ENCODE data around the gene CBLN2.
A peak's percentile ranks its signal among the peaks of the same experiment; 100 is the strongest.

The CBLN2 gene

DNA sequence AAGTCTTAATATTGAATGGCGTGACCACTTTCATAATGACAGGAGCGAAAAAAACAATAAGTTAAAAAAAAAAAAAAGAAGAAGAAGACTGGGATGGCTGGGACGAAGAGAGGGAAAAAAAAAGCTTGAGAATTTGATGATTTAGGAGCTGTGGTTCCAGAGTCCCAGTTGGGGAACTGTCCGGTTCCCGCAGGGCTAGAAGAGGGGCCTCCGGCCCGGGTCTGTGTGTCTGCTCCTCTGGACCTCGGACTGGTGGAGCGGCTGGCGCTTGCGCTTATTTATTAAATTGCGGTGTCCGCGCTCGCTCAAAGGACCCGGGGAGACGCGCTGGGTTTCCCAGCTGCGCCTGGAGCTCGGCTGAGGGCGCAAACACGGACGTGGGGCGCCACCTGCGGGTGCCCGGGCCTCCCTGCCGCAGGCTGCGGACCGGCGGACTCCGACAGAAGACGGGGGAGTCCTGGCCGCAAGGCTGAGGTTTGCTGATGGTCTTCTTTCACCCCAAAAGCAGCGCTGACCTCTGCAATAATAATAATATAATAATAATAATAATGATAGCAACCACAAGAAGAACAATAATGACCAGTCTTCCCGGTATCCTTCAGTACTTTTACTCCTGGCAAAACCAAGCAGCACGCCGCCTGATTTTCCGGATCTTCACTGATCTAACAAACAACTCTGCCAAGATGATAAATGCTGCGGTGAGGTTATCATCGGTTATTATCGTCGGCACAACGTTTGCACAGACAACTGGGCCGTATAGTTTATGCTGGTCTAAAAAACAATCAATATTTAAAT is at the start of gene CBLN2:
CBLN2 (minus strand) TSS at position 251 of the 795 bp plus-strand sequence. CDS start 2,182 bp downstream, outside the sequence.
- peak; percentile 70 for DNase-seq (ENCODE audit: low read depth)

DNA sequence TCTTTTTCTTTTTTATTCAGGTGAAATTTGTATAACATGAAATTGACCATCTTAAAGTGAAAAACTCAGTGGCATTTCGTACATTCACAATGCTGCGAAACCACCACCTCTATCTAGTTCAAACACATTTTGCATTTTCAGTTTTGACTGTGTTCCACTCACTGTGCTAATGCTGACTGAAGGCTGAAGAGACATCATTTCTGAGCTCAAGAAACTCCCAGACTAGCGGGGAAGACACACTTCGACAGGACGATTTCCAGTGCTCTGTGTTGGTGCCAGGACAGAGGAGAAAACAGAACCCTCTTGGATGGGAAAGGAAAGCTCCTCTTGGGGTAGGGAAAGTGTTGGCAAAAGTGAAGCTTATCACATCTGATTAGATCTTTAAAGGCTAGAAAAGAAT is 44.2 kb upstream of the CBLN2 start:
- no peak for DNase-seq (ENCODE audit: low read depth)

DNA sequence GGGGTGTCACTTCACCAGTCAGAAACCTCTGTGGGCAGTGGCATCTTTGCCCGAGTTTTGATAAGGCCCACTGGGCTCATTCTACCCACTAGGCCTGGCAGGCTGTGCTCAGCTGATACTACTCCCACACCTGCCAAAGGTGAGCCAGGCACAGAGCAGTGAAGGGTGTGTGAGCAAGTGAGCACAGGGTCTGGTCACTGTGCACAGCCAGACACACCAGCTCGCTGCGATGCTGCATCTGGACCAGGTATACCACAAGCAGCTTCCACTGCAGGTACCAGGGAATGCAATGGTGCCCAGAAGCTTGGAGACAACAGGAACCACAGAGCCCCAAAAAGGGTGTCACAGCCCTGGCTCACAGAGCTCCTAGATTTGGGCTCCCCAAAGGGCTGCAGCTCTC is 40.6 kb upstream of the CBLN2 start:
- DNase-seq (ENCODE audit: low read depth), result no peak

DNA sequence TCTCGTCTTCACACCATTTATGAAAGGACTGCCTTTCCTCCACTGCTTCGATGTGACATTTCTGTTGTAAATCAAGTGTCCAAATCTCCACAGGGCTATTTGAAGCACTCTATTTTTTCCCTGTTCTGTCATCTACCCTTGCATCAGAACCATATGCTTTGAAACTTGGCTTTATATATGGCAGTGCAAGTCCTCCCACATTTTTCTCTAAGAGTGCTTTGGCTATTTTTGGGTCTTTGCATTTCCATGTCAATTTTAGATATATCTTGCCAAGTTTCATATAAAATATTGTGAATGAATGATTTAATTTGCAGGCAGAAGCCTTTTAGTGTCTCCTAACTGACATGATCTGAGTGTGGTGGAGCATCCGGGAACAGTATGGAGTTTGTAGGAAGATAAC is 37.8 kb upstream of the CBLN2 start:
- DNase-seq (ENCODE audit: low read depth), result no peak

DNA sequence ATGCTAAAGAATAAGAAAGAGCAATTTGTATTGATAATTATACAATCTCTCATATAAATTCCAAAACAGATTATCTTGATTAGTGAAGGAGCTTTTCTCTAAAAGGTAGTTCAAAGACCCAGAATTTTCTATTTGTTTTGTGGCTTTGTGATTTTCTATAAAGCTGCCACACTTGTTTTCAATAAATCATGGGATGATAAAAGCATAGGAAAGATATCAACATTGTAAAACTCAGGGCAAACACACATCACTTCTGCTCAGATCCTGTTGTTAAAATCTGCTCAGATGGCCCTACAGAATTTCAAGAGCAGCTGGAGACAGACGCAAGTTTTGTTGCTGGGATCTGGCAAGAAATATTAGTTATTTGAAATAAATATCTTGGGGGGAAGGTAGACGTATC is 28.8 kb upstream of the CBLN2 start:
- DNase-seq (ENCODE audit: low read depth), result no peak

DNA sequence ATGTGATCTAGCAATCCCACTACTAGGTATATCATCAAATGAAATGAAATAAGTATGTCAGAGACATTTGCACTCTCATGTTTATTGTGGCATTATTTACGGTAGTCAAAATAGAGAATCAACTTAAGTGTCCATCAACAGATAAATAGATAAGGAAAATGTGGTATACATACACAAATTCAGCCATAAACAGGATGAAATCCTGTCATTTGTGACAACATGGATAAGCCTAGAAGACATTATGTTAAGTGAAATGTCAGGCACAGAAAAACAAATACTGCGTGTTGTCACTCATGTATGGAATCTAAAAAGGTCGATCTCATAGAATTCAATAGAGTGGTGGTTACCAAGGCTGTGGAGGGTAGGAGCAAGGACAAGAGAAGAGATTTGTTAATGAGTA is 22.1 kb upstream of the CBLN2 start:
- DNase-seq (ENCODE audit: low read depth), result no peak

DNA sequence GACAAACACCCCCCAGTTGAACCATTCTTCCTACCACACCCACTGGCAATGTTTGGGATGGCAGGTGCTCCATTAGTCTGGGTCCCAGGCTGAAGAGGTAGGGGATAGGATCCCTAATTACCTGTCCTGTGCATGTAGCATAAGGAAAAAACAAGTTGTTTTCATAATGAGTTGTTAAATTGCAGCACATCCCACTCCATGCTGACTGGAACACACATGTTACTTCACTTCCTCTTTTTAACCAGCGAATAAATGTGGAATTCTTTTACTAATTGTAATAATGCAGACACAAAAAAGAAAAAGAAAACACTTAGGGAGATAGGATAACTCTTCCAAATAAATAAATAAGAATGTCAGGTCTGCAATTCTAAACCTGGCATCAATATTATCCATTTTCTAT is 11.8 kb upstream of the CBLN2 start:
- DNase-seq (ENCODE audit: low read depth), result no peak

DNA sequence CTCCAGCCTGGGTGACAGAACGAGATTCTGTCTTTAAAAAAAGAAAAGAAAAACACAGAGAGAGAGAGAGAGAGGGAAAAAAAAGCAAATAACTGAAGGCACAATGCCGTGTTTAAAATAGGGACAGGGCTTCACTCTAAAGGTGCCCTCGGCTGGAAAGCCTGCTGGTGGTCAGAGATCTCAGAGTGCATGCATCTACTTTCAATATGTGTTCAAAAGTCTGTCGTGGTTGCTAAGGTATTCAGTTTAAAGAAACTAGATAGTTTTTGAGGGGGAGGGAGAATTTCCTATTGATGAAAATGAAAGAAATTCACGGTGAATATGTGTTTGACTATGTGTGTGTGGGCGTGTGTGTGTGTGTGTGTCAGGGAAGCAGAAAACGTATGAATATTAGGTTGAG is 11.0 kb upstream of the CBLN2 start:
- no peak for DNase-seq (ENCODE audit: low read depth)

DNA sequence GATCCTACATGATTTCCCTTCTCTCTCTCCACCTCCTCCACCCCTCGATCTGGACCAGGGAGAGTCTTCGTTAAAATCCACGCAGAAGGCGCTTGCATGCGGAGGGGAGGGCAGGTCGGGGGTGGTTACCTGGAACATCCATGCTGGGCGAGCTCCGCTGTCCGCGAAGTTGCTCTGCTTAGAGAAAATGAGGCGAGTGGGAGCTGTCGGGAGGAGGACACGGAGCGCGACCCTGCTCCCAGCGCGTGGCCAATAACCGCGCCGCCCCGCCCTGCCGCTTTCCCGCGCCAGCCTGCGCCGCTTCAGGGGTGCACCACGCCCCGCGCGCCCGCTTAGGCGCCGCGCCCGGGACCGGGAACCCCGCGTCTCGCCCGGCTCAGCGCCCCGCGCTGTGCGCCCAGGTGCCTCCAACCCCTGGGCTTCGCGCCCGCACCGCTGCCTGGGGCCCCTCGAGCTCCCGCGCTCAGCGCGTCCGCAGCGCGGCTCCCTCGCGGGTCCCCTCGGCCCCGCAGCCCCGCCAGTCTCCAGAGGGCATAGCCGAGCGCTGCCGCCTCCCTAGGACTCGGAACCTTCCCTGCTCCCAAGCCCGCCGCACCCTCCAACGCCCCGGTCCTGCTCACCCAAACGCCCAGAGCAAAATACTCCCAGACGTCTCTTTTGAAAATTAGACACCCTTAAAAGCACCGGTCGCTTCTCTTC is 636 bp downstream of the CBLN2 start:
- DNase-seq (ENCODE audit: low read depth), result no peak

DNA sequence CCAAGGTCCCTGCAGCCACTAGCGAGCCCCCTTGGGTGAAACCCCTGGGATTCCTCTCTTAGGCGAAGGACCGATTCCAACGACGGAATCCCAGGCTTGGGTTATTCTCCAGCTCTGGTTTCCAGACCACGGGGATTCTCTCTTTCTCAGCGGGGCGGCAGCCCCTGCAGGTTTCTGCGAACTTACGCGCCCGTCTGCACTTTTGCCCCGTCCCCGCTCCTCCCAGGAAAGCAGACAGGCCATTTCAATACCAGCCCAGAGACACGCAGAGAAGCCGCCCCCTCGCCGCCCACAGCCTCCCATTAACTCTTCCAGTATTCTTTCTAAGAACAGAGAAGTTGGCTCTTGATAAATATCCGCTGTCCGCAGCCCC is 1.2 kb downstream of the CBLN2 start:
- no peak for DNase-seq (ENCODE audit: low read depth)

DNA sequence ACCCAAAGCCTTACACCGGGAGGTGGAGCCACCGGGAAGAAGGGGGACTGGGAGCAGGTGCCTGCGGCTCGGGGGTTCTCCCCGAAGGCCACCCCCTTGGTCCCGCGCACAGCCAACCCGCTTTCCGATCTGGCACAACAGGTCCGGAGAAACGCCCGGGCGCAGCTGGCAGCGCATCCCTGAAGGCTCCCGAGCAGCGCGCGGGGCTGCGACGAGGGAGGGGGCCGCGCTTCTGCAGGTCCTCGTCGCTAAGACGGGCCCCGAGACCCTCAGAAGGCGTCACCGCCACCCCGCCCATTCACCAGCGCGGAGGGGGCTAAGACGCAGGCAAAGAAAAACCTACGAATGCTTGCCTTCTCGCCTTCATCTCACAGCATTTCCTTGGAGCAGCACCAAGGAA is 1.8 kb downstream of the CBLN2 start:
- no peak for DNase-seq (ENCODE audit: low read depth)

DNA sequence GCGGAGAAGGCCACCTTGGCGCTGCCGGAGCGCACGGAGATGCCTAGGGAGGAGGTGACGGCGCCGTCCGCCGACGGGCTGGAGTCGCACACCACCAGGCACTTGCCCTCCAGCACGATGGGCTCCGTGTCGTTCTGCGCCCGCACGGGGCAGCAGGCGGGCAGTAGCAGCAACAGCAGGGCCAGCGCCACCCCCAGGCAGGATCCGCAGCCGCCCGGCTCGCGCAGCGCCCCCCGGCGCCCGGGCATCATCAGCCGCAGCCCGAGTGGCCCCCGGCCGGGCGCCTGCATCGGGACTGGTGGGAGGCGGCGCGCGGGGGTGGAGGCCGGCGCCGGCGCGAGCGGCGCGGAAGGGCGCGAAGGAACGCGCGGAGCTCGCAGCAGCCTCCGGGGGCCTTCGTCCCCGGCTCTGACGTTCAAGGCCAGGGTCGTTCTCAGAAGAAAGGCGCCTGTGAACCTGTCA is 2.2 kb downstream of the CBLN2 start:
- DNase-seq (ENCODE audit: low read depth), result no peak

DNA sequence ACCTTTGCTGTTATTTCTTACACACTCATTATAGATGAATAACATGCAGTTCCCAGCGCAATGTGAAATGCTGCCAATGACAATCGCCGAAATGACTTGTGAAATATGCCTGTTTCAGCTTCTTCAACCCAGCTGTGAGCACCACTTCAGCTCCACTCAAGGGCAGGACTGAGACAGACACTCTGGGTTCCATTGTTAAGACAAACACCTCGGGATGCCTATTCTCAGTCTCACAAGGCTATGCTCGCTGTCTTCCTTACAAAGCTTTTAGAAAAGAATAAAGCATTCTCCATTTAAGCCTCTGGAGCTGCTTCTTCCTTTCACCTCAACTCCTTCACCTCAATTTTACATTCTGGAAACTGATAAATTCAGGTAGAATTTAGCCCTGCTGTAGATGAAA is 4.2 kb downstream of the CBLN2 start:
- no peak for DNase-seq (ENCODE audit: low read depth)

DNA sequence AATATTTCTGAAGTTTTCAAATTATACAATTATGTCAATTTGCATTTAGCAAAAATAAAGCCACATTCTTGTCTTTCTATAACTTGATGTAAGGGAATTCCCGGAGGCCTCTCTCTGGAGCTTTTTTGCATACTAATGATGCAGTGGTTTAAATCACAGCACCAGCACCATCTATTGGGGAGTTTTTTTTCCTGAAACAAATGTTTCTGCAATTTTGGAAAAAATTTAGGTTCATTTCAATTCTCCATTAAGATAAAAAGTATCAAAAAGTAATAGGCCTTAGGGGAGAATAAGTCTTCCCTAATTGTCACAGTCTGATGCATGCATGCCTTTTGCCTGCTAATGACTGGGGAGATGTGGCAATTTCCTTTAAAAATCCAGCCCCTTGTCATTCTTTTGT is 13.5 kb downstream of the CBLN2 start:
- DNase-seq (ENCODE audit: low read depth), result no peak

DNA sequence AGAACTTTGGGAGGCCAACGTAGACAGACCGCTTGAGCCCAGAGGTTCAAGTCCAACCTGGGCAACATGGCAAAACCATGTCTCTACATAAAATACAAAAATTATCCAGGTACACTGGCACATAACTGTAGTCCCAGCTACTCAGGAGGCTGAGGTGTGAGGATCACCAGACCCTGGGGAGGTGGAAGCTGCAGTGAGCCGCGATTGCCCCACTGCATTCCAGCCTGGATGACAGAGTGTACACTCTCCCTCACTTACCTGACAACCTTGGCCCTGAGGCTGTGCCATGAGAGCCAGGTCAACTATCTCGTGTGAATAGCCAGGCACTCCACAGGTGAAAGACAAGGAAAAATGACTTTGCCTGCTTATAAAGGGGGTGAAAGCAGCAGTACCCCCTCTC is 39.3 kb downstream of the CBLN2 start:
- no peak for DNase-seq (ENCODE audit: low read depth)

DNA sequence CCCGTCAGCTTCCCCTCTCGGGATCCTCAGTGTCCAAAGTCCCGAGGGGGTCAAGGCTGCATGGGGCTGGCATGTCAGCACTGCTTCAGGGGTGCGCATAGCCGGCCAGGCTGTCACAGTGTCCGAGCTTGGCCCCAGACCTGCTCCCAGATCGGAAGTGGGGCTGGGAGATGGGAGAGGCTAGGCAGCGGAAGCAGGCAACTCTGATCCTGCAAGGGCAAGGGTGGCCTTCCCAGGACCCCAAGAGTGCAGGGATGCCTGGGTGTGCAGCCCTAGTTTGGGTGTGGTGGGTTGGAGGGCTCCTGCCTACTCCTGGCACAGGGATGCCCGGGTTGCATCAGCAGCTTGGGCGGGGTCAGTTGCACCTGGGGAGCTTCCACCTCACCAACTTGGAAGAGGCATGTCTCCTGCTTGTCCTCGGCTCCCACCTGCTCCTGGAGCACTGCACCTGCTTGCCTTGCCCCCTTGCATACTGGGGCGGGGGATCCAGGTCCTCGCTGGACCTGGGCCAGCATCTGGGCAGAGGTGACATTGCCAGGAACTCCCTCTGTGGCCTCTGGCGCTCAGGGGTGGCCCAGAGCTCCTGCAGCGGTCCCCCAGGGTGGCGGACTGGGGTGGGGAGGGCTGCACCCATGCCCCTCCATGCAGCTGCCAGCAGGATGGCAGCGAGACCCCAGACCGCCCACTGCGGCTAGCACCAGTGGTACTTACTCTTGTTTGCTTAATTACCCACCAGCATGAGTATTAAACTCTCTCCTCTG is 41.3 kb downstream of the CBLN2 start:
- DNase-seq (ENCODE audit: low read depth), result no peak

DNA sequence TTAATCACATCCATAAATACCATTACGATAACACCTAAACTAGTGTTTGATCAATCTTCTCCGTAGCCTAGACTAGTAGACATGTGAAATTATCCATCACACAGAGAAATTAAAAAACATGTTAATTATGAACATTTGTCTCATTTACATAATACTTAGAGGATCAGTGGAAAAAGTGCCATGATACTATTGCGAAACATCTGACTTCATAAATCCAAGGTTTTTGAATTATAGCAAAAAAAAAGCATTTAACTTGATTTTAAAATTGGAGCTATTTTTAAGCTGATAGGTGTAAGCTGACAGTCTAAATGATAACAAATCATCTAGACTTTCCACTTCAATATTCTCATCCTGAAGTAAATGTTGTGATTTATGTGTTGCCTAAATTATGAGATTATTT is 51.6 kb downstream of the CBLN2 start:
- no peak for DNase-seq (ENCODE audit: low read depth)
